C4-2B (cell line): ENCODE measurements around the gene ENDOU.

ENCODE experiments used
- ZFX ChIP-seq: fragments of 450-650 bp; IDR thresholded peaks from 2 replicates; pipeline ENCODE4 v1.6.1; 2017
- TF ChIP-seq, protein P1 (sequence below): fragments of 450-650 bp; conservative IDR thresholded peaks from 2 replicates; pipeline ENCODE4 v1.5.1; 2017; ENCODE audit warnings: mild to moderate bottlenecking

DNA sequence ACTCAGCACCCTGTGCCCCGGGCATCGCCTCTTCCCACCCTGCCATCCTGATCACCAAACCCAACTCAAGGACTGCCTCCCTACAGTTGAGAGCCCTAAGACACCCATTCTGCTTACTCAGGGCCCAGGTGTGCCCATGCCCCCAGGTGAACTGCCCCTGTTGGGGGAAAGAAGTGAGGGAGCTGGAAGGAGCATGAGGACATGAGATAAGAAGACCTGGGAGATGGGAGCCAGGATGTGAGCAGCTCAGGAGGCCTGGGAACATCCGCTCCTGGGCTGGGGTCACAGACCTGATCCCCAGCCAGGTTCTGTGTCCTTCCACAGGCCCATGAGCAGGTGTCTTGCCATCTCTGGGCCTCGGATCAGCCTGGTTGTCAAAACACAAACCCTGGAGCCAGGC is 26.8 kb upstream of the ENDOU start:
- TF ChIP-seq, protein P1, sequence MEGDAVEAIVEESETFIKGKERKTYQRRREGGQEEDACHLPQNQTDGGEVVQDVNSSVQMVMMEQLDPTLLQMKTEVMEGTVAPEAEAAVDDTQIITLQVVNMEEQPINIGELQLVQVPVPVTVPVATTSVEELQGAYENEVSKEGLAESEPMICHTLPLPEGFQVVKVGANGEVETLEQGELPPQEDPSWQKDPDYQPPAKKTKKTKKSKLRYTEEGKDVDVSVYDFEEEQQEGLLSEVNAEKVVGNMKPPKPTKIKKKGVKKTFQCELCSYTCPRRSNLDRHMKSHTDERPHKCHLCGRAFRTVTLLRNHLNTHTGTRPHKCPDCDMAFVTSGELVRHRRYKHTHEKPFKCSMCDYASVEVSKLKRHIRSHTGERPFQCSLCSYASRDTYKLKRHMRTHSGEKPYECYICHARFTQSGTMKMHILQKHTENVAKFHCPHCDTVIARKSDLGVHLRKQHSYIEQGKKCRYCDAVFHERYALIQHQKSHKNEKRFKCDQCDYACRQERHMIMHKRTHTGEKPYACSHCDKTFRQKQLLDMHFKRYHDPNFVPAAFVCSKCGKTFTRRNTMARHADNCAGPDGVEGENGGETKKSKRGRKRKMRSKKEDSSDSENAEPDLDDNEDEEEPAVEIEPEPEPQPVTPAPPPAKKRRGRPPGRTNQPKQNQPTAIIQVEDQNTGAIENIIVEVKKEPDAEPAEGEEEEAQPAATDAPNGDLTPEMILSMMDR = no peak
- no peak for TF ChIP-seq ZFX
